ENCODE data around the gene FAM81B. TPM values are rescaled to one million over a fixed set of nuclear protein-coding genes. Genes with fewer than 3 reads are reported as not detected.
"Not testable (repeated sequence)": the region's sequence is repeated elsewhere in the genome, so short reads cannot be mapped to it uniquely, and the experiment has no call there.

Gene FAM81B
- total RNA-seq, 1 donor from 2014 or later, result 6.2 TPM

GRCh38 chr5:95385334-95385733 is 5.8 kb upstream of the FAM81B start:
- no peak overlapping the region for H3K27ac ChIP-seq (replicated peaks)
- no peaks in the 10 kb centered on the region for H3K4me1 ChIP-seq
- peaks cover 18% of the 10 kb centered on the region for H3K9me3 ChIP-seq (replicated peaks)
- H3K27me3 ChIP-seq (ENCODE audit: low read depth), result no peaks in the 10 kb centered on the region
- DNase-seq, result no peak
- TF ChIP-seq, protein P1, sequence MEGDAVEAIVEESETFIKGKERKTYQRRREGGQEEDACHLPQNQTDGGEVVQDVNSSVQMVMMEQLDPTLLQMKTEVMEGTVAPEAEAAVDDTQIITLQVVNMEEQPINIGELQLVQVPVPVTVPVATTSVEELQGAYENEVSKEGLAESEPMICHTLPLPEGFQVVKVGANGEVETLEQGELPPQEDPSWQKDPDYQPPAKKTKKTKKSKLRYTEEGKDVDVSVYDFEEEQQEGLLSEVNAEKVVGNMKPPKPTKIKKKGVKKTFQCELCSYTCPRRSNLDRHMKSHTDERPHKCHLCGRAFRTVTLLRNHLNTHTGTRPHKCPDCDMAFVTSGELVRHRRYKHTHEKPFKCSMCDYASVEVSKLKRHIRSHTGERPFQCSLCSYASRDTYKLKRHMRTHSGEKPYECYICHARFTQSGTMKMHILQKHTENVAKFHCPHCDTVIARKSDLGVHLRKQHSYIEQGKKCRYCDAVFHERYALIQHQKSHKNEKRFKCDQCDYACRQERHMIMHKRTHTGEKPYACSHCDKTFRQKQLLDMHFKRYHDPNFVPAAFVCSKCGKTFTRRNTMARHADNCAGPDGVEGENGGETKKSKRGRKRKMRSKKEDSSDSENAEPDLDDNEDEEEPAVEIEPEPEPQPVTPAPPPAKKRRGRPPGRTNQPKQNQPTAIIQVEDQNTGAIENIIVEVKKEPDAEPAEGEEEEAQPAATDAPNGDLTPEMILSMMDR (IDR thresholded peaks at IDR 0.05; ENCODE audit: borderline replicate concordance), result no peak
- intact Hi-C loops (cut with micrococcal nuclease), result no loop called here
- H3K36me3 ChIP-seq, result no peaks in the 10 kb centered on the region
- H3K4me3 ChIP-seq, result no peak overlapping the region

- H3K4me1 ChIP-seq; intact Hi-C loops (cut with micrococcal nuclease); H3K36me3 ChIP-seq: not testable (repeated sequence)
Observed at GRCh38 chr5:95391965-95392364, 799 bp downstream of the FAM81B start.

GRCh38 chr5:95392593-95393182 is 1.5 kb downstream of the FAM81B start:
- intact Hi-C loops (cut with micrococcal nuclease), result no loop called here

More at GRCh38 chr5:95391965-95392364, 799 bp downstream of the FAM81B start:
- not testable (repeated sequence) for H3K9me3 ChIP-seq (replicated peaks); H3K27me3 ChIP-seq (ENCODE audit: low read depth); DNase-seq; H3K27ac ChIP-seq (replicated peaks); H3K4me3 ChIP-seq

DNA sequence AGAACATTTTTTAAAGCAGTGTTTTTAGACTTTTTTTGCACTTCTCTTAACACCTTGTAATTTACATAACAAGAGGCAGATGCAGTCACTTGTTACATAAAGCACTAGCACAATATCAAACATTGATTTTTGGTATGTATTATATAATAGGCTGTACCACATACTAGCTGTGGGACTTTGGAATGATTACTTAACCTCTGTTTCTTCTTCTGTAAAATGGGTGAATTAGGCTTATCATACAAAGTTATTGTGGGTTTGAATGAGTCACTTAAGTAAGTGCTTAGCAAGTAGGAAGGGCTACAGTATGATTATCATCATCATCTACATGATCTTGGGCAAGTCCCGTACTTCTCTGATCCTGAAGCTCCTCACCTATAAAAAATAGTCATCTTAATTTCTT is 2.1 kb downstream of the FAM81B start:
- H3K27me3 ChIP-seq (ENCODE audit: low read depth), result no peaks in the 10 kb centered on the region
- no peaks in the 10 kb centered on the region for H3K36me3 ChIP-seq
- intact Hi-C loops (cut with micrococcal nuclease), result no loop called here
- peaks cover 4% of the 10 kb centered on the region for H3K4me1 ChIP-seq
- H3K9me3 ChIP-seq (replicated peaks), result no peaks in the 10 kb centered on the region
- TF ChIP-seq, protein P1 (IDR thresholded peaks at IDR 0.05; ENCODE audit: borderline replicate concordance), result no peak
- DNase-seq, result no peak
- no peak overlapping the region for H3K27ac ChIP-seq (replicated peaks)
- H3K4me3 ChIP-seq, result peak overlapping the region; percentile 23

More at GRCh38 chr5:95392593-95393182, 1.5 kb downstream of the FAM81B start:
- H3K27me3 ChIP-seq (ENCODE audit: low read depth), result no peaks in the 10 kb centered on the region
- DNase-seq, result no peak
- H3K36me3 ChIP-seq, result no peaks in the 10 kb centered on the region
- H3K9me3 ChIP-seq (replicated peaks), result no peaks in the 10 kb centered on the region
- TF ChIP-seq, protein P1 (IDR thresholded peaks at IDR 0.05; ENCODE audit: borderline replicate concordance), result no peak
- H3K27ac ChIP-seq (replicated peaks), result no peak overlapping the region
- peaks cover 4% of the 10 kb centered on the region for H3K4me1 ChIP-seq
- peak overlapping the region; percentile 23 for H3K4me3 ChIP-seq

- intact Hi-C loops (cut with micrococcal nuclease), result no loop called here
- no peaks in the 10 kb centered on the region for H3K4me1 ChIP-seq
- H3K4me3 ChIP-seq, result no peak overlapping the region
- H3K27me3 ChIP-seq (ENCODE audit: low read depth), result no peaks in the 10 kb centered on the region
- H3K27ac ChIP-seq (replicated peaks), result no peak overlapping the region
- TF ChIP-seq, protein P1 (IDR thresholded peaks at IDR 0.05; ENCODE audit: borderline replicate concordance), result no peak
- H3K36me3 ChIP-seq, result no peaks in the 10 kb centered on the region
- no peak for DNase-seq
- no peaks in the 10 kb centered on the region for H3K9me3 ChIP-seq (replicated peaks)
Observed at GRCh38 chr5:95398989-95399388, 7.8 kb downstream of the FAM81B start.

- TF ChIP-seq, protein P1 (IDR thresholded peaks at IDR 0.05; ENCODE audit: borderline replicate concordance), result no peak
- intact Hi-C loops (cut with micrococcal nuclease), result no loop called here
Observed at GRCh38 chr5:95401626-95402025, 10.5 kb downstream of the FAM81B start.

More at GRCh38 chr5:95401626-95402025, 10.5 kb downstream of the FAM81B start:
- Histone ChIP-seq H3K9me3 (replicated peaks) (no peaks in the 10 kb centered on the region), H3K27me3 (ENCODE audit: low read depth) (no peaks in the 10 kb centered on the region), H3K4me1 (no peaks in the 10 kb centered on the region), H3K4me3 (no peak overlapping the region), H3K36me3 (no peaks in the 10 kb centered on the region), H3K27ac (replicated peaks) (no peak overlapping the region)
- DNase-seq, result no peak

Measured in left ventricle myocardium inferior (tissue), 1 donor.